SK-N-SH (cell line): ENCODE data around the gene KCNS1. TPM values are rescaled to one million over a fixed set of nuclear protein-coding genes. Genes with fewer than 3 reads are reported as not detected.
"Not testable (repeated sequence)": the region's sequence is repeated elsewhere in the genome, so short reads cannot be mapped to it uniquely, and the experiment has no call there.

Source experiments
- CTCF ChIA-PET: fragments of 300-600, 350-600 bp; formaldehyde crosslinking; extraction: SDS; loops from one replicate; lab custom pipeline; 2021; lab: Yijun Ruan, JAX
- POLR2A ChIA-PET: fragments of 350-600 bp; sonication (Branson Sonifier 250); formaldehyde crosslinking; extraction: SDS; loops from one replicate; lab custom pipeline; 2020; ENCODE audit warnings: antibody characterized with exemption, inconsistent platforms; lab: Yijun Ruan, JAX
- DNase-seq: peaks from one replicate; pipeline ENCODE4 v3.0.0; 2012
- H2AFZ ChIP-seq: fragments of 200-600 bp; sonication (generic); 2 replicates; pipeline ENCODE4 v1.8.1; 2016; ENCODE audit warnings: antibody characterized with exemption, mild to moderate bottlenecking, low read depth
- H3F3A ChIP-seq: fragments of 200-600 bp; sonication (generic); replicated peaks from 2 replicates; pipeline ENCODE3; 2016; ENCODE audit warnings: antibody characterized with exemption, mild to moderate bottlenecking; ENCODE audit not compliant: insufficient read depth
- H3K27ac ChIP-seq, 2 experiments: fragments of 200-500 bp in 1 of 2; fragments of 200-600 bp in 1 of 2; sonication (Bioruptor generic) in 1 of 2; sonication (generic), shearing (Covaris generic) in 1 of 2; 2 replicates each; pipeline versions ENCODE4 v1.5.1 to v1.6.1; 2014 to 2016; ENCODE audit warnings: low read depth in 2 of 2, inconsistent platforms in 1 of 2, low read length in 1 of 2, mild to moderate bottlenecking in 1 of 2, mixed read lengths in 1 of 2
- H3K27me3 ChIP-seq: fragments of 200-600 bp; sonication (generic), shearing (Covaris generic); 2 replicates; pipeline ENCODE4 v1.6.1; 2016; ENCODE audit warnings: mixed run types; ENCODE audit not compliant: insufficient read depth
- H3K36me3 ChIP-seq, 2 experiments: fragments of 200-500 bp in 1 of 2; fragments of 200-600 bp in 1 of 2; sonication (Bioruptor generic) in 1 of 2; sonication (generic) in 1 of 2; replicated peaks in 1 of 2; 2 replicates each; pipeline versions ENCODE3 to v1.5.1; 2014 to 2016; ENCODE audit warnings: low read length in 1 of 2, mild to moderate bottlenecking in 1 of 2; ENCODE audit not compliant: insufficient read depth in 2 of 2, control insufficient read depth in 1 of 2
- H3K4me1 ChIP-seq, 2 experiments: fragments of 200-500 bp in 1 of 2; fragments of 200-600 bp in 1 of 2; sonication (Bioruptor generic) in 1 of 2; sonication (generic), shearing (Covaris generic) in 1 of 2; 2 replicates each; pipeline versions ENCODE4 v1.5.1 to v1.6.1; 2014 to 2016; ENCODE audit warnings: low read depth in 1 of 2, low read length in 1 of 2, mixed run types in 1 of 2; ENCODE audit not compliant: insufficient read depth in 2 of 2, control insufficient read depth in 1 of 2
- H3K4me2 ChIP-seq: fragments of 200-600 bp; sonication (generic), shearing (Covaris generic); 2 replicates; pipeline ENCODE4 v1.6.1; 2017; ENCODE audit warnings: mixed run types
- H3K4me3 ChIP-seq, 2 experiments: fragments of 200-500 bp in 1 of 2; fragments of 200-600 bp in 1 of 2; sonication (Bioruptor generic) in 1 of 2; sonication (generic), shearing (Covaris generic) in 1 of 2; 2 replicates each; pipeline versions ENCODE4 v1.5.1 to v1.8.1; 2014 to 2016; ENCODE audit warnings: low read depth in 2 of 2, inconsistent platforms in 1 of 2, low read length in 1 of 2, mild to moderate bottlenecking in 1 of 2, mixed read lengths in 1 of 2, moderate library complexity in 1 of 2
- H3K79me2 ChIP-seq: fragments of 200-600 bp; sonication (generic); 2 replicates; pipeline ENCODE4 v1.8.1; 2017; ENCODE audit warnings: mild to moderate bottlenecking; ENCODE audit not compliant: insufficient read depth
- H3K9ac ChIP-seq: fragments of 200-600 bp; sonication (generic); 2 replicates; pipeline ENCODE4 v1.6.1; 2017; ENCODE audit warnings: mixed run types
- H3K9me2 ChIP-seq: fragments of 200-600 bp; sonication (generic); 2 replicates; pipeline ENCODE4 v1.6.1; 2017; ENCODE audit warnings: mixed run types
- H3K9me3 ChIP-seq: fragments of 200-600 bp; sonication (generic); 2 replicates; pipeline ENCODE4 v1.6.1; 2017; ENCODE audit warnings: mixed run types, mild to moderate bottlenecking, moderate library complexity
- H4K20me1 ChIP-seq: fragments of 200-600 bp; sonication (generic); 2 replicates; pipeline ENCODE4 v1.6.1; 2017; ENCODE audit warnings: mild to moderate bottlenecking, mixed run types; ENCODE audit not compliant: insufficient read depth
- CTCF ChIP-seq: fragments of 200-600 bp; sonication (generic); IDR thresholded peaks from 2 replicates; pipeline ENCODE4 v1.6.1; 2017; ENCODE audit warnings: antibody characterized with exemption, mild to moderate bottlenecking, moderate library complexity
- FOSL2 ChIP-seq: IDR thresholded peaks from 2 replicates; pipeline ENCODE4 v1.4.0; 2012; ENCODE audit warnings: low read depth, mild to moderate bottlenecking, moderate library complexity, borderline replicate concordance
- IRF3 ChIP-seq: fragments of 150-350 bp; IDR thresholded peaks from 2 replicates; pipeline ENCODE4 v1.6.1; 2016; ENCODE audit warnings: mild to moderate bottlenecking, low read depth, low read length
- NFIC ChIP-seq: IDR thresholded peaks from 2 replicates; pipeline ENCODE4 v1.4.0; 2012; ENCODE audit warnings: borderline replicate concordance
- NRF1 ChIP-seq: IDR thresholded peaks from 2 replicates; pipeline ENCODE4 v1.6.1; 2012; ENCODE audit warnings: low read depth, mild to moderate bottlenecking, low read length
- SMC3 ChIP-seq: IDR thresholded peaks from 2 replicates; pipeline ENCODE4 v1.6.1; 2012; ENCODE audit warnings: low read depth, low read length, improper control_type of control experiment
- TEAD4 ChIP-seq: IDR thresholded peaks from 2 replicates; pipeline ENCODE4 v1.4.0; 2012; ENCODE audit warnings: mild to moderate bottlenecking, borderline replicate concordance; ENCODE audit not compliant: insufficient read depth
- WGBS: methylation state at CpG from one replicate; pipeline ENCODE4 v1.1.6; 2017; ENCODE audit warnings: low lambda C conversion rate; 5-methylcytosine and 5-hydroxymethylcytosine counted together
- polyA plus RNA-seq, 3 experiments: library from polyadenylated mRNA; depleted of rRNA; stranded (reverse); fragments of >200 nt; gene quantifications; 2 replicates each; pipeline ENCODE4 v1.2.3, GENCODE V29; 2012

KCNS1 gene
- polyA plus RNA-seq, 1 of the 3 experiments (the other 2 are of a cell fraction) = 0.07 TPM

GRCh38 chr20:45066372-45066771 lies 34.6 kb downstream of the KCNS1 start (continued):
- no peak for TF ChIP-seq NRF1
- TF ChIP-seq CTCF = no peak

GRCh38 chr20:45064812-45065211 lies 36.1 kb downstream of the KCNS1 start:
- Histone ChIP-seq H3K4me3 (no peak overlapping the region), H3K9me2 (no peaks in the 10 kb centered on the region), H3K79me2 (peaks cover 22% of the 10 kb centered on the region; the same call in 1 of the 2 replicates), H2AFZ (no peak overlapping the region), H4K20me1 (no peaks in the 10 kb centered on the region), H3K36me3 (peaks cover 0 to 8% of the 10 kb centered on the region in 2 experiments), H3K4me1 (peaks cover 0 to 10% of the 10 kb centered on the region in 2 experiments; a peak in 2 of 4 replicates), H3K27me3 (no peaks in the 10 kb centered on the region), H3F3A (peaks cover 4% of the 10 kb centered on the region), H3K9me3 (no peaks in the 10 kb centered on the region), H3K27ac (no peak overlapping the region), H3K4me2 (no peak overlapping the region), H3K9ac (no peak overlapping the region)
- DNase-seq = no peak
- TF ChIP-seq NFIC = no peak
- no peak for TF ChIP-seq FOSL2
- no peak for TF ChIP-seq SMC3
- no peak for TF ChIP-seq IRF3
- no peak for TF ChIP-seq TEAD4
- CTCF ChIA-PET = interaction anchor here (1.4 to 2.0 kb wide), 3 partner anchors 21 to 30 kb away, joined by 6 to 10 read pairs (median 8); no protein-coding TSS in a partner anchor
- POLR2A ChIA-PET = no interaction called here

GRCh38 chr20:45063107-45063506 lies 37.8 kb downstream of the KCNS1 start:
- DNase-seq, H3K36me3 ChIP-seq, H3K9me3 ChIP-seq, H4K20me1 ChIP-seq, POLR2A ChIA-PET, H3K27ac ChIP-seq, H3K9me2 ChIP-seq, H3K27me3 ChIP-seq, H2AFZ ChIP-seq, H3K9ac ChIP-seq, H3K4me2 ChIP-seq, H3K4me3 ChIP-seq: not testable (repeated sequence)
- WGBS = 97% methylated on average over 2 of the region's 2 CpGs
- Histone ChIP-seq H3K4me1 (peaks cover 0 to 14% of the 10 kb centered on the region in 2 experiments; a peak in 2 of 4 replicates), H3K79me2 (peaks cover 22% of the 10 kb centered on the region; the same call in 1 of the 2 replicates), H3F3A (peaks cover 16% of the 10 kb centered on the region)
- CTCF ChIA-PET = interaction anchor here (1.7 kb wide), 2 partner anchors 19 to 33 kb away, joined by 5 to 8 read pairs; no protein-coding TSS in a partner anchor
